NCI-H345 (cell line): ENCODE data around the gene MAP2K3.
"Not testable (repeated sequence)": the region's sequence is repeated elsewhere in the genome, so short reads cannot be mapped to it uniquely, and the experiment has no call there.

Source experiments
- DNase-seq: peaks from one replicate; lab custom pipeline; 2025; lab: John Stamatoyannopoulos, UW

MAP2K3 gene

DNA sequence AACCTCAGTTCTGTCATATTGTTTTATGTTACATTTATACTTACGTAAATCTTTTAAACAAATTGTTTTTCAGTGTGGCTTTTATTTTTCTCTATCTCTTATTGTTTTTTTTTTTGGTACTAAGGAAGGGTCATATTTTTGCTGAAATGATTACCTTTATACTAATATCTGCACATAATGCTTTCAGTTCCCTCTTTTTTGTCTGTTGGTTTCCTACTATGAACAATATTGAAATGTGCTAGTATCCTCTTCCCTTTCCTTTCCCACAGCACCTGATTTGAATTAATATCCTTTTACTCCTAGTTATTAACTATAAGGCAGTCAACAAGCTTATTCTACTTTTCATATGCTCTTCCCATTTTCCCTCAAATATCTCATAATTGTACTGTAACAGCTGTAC, 43.4 kb downstream of the MAP2K3 start:
- DNase-seq: not testable (repeated sequence)

DNA sequence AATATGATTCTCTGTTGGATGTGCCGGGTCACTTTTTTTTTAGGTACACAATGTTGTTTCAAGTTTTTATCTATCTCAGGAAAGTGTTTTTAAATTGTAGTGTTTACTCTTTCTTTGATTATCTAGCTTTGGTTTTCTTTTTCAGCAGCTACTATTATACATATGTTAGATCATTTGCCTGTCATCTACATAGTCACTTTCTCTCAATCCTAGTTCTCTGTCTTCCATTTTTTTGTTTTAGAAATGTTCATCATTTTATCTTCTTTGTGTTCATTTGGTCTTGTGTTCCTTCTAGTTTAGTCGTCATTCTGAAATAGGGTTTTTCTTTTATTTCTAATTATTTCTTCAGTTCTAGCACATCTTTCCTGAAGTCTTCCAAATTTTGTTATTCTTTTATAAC, 44.3 kb downstream of the MAP2K3 start:
- not testable (repeated sequence) for DNase-seq

DNA sequence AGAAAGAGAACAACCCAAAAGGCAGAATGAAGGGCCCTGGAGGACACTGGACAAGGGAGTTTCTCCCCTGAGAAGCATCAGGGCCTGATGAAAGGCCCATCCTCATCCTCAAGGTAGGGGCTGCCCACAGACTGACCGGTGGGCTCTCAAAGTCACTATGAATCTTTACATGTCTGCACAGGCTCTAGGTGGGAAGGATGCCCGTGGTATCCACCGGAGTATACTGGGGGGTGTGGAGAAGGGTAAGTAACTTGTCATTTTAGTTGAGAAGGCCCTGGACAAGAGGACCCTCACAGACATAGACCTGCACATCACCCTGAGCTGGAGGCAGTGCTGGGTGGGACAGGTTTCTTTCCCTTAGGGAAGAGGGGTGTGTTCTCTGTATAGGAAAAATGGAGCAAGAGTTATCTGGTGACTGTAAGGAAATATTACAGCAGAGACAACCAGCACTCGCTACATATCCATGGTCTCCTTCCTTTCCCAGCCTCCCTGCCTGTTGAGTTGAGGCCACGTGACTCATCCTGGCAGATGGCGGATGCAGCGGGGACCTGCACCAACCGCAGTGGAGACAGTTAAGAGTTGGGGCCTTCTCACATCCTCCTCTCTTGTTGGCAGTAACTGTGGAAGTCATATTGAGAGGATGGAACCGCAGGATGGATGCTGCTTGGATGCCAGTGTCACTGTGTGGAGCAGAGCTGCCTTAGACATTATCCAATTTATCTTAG, 46.1 kb downstream of the MAP2K3 start:
- DNase-seq: no peak

DNA sequence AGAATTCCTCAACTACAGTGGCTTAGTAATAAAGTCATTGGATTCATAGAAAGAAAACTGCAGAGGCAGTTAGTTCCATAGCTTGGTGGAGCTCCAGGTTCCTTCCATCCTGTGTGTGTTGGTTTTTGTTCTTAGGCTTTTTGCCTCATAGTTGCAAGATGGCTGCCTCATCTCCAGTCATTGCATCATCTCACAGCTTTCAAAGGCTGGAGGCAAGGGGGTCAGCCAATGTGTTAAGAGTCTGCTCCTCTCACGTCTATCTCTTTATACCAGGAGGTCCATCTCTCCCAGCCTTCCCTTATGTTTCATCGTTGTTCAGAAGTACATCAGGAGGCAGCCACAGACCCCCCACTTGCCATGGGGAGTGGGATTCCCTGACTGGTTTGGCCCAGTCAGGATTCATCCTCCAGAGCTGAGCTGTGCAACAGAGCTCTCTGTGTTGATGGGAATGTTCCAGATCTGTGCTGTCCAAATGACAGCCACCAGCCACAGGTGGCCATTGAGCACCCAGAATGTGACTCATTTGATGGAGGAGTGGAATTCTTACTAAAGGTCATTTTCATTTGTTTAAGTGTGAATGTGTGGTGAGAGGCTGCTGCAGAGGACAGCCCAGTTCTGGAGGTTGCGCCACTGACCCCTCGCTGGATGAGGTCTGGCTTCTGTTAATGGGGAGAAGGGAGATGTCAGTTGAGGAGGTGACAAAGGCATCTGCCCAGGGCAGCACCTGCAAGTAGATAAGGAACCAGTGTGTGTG, 52.2 kb downstream of the MAP2K3 start:
- DNase-seq: not testable (repeated sequence)

DNA sequence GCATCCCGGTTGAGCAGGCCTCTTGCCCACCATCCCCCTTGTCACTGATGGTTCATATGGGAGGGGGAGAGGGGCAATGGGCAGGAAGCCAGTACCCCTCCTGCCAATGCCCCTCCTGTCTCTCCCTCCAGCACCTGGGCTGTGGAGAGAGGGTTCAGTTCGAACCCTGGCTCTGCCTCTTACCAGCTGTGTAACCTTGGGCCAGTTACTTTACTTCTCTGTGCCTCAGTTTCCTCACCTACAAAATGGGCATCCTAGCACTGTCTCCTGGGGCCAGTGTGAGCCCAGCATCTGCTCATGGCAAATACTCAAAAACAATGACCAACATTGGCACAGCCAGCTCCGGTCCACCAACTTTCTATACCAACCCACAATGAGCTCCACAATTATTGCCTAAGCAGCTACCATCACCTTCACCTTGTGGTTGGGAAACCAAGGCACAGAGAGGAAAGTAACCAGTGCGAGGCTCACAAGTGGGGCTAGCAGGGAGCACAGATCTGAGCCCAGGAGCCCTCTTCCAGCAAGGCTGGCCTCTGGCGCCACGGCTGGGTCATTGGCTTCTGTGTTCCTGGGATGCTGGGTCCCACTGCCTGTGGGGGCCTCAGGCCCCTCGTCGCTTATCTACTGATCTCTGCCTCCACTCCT, 53.6 kb downstream of the MAP2K3 start:
- DNase-seq: not testable (repeated sequence)

DNA sequence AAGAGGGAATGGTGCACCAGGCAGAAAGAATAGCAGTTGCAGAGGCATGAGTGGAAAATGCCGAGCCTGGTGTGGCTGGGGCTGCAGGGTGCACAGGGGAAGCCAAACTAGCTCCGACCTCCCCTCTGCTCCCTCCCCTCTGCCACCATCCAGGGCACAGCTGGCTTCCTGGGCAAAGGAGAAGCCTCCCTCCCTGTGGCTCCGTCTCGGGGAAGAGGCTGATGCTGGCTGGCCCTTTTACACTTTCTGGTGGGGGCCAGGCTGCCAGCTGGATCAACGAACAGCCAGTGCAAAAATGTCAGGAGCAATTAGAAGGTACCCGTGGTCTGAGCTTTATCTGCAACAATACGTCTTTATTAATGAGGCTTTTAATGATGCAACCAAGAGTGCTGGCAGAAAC, 54.5 kb downstream of the MAP2K3 start:
- DNase-seq: no peak

DNA sequence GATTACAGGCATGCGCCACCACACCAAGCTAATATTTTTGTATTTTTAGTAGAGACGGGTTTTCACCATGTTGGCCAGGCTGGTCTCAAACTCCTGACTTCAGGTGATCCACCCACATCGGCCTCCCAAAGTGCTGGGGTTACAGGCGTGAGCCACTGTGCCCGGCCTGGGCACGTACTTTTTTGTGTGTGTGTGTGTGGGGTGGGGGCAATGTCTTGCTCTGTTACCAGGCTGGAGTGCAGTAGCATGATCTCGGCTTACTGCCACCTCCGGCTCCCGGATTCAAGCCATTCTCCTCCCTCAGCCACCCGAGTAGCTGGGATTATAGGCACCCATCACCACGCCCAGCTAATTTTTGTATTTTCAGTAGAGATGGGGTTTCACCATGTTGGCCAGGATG, 55.1 kb downstream of the MAP2K3 start:
- DNase-seq: not testable (repeated sequence)

DNA sequence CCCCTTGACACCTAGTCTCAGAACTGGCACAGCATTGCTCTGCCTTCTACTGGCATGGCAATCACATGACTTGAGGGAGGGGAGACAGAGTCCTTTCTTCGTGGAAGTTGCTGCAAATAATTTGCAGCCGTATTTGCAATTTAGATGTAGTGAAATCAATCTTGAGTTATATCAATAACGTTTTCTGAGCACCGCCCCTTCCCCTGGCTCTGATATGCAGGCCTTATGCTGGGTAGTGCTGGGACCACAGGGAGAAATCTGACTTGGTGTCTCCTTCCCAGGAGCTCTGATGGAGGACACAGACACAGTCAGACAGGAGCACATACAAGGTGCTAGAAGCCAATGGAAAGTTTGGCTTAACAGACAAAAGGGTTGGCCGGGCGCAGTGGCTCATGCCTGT, 55.9 kb downstream of the MAP2K3 start:
- not testable (repeated sequence) for DNase-seq

DNA sequence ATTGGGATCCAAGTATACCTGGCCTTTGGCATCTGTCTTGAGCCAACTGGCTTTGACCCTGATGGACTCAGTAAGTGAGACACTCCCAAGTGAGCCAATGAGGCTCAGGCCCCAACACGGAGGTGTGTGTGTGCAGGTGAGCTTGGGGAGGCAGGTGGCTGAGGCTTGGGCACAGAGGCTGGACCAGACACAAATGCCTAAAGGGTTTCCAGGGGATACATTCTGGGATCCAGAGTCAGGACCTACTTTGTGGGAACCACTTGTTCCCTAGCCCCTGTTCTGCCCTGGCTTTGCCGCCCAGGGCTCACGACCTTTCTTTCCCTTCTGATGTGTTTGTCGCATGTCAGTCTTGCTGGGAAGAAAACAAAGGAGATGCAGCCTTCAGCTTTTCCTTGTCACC, 56.8 kb downstream of the MAP2K3 start:
- not testable (repeated sequence) for DNase-seq

DNA sequence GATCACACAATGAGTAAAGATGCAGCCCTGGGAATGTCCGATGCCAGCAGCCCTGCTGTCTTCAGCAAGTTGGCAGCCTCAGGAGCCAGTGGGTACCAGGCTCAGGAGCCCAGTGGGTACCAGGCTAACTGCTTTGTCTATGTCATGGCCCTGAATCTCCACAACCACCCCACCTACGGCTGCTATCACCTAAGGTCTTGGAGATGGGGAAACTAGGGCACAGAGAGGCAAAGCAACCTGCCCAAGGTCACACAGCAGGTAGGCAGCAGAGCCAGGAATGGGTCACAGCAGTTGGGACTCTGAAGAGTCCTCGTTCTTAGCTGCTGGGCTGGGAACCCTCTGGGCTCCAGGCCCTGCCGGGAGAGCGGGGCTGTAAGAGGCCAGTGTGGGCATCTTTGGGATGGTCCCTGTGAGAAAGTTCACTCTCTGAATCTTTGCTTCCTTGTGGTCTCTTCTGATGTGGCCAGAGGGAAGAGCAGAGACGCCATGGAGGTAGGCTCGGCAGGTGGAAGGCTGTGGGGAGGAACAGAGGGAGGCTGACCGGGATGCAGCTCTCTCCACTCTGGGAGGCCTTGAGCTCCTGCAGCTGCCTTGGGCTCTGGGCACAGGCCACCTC, 57.5 kb downstream of the MAP2K3 start:
- DNase-seq: not testable (repeated sequence)

DNA sequence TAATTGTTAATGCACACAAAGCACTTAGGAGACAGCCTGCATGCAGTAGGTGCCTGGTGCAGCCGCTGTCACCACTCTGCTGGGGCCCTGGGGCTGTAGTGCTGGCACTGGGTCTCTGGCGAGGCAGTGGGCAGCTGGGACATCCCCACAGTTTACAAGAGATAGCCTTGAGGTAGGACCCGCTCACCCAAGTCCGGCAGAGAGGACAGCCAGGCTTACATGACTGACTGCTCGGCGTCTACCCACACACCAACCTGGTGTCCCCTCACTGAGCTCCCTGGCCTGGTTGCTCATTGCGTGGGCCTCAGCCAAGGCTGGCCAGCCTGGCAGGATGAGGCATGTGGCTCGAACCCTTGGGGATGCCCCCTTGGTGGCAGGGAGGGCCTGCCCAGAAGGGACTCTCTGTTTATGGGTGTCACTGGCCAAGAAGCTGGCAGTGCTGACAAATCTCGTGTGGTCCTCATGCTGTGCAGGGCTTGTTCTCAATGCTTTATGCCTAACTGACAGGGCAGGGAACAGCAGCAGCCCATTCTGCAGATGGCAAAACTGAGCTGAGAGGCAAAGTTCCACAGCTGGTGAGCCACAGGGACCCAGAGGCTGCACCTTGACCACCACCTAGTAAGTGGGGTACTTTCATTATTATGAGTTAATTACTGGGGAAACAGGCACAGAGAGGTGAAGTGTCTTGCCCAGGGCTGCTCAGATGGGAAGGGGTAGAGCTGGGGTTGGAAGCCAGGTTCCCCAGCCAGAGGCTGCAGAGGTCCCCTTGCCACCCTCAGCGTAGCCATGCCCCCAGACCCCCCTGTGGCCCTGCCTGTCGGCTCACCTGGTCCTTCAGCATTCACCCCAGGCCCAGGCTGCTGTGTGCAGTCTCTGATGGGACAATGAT, 58.8 kb downstream of the MAP2K3 start:
- DNase-seq: not testable (repeated sequence)

DNA sequence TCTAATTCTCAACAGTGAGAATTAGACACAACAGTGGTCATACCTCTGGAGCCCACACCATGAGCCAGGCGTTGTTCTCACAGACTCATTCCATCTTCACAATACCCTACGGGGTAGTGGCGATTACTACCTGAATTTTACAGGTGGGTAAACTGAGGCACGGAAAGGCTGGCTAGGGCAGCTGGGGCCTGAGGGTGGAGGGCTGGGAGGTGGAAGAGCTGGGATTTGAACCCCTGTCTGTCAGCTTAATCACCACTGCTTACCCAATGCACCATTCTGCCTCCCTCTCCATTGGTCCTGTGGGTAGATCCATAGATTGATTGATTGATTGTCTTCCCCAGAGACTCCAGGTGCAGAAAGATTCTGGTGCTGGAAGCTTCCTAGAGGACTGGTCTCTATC, 60.3 kb downstream of the MAP2K3 start:
- not testable (repeated sequence) for DNase-seq

DNA sequence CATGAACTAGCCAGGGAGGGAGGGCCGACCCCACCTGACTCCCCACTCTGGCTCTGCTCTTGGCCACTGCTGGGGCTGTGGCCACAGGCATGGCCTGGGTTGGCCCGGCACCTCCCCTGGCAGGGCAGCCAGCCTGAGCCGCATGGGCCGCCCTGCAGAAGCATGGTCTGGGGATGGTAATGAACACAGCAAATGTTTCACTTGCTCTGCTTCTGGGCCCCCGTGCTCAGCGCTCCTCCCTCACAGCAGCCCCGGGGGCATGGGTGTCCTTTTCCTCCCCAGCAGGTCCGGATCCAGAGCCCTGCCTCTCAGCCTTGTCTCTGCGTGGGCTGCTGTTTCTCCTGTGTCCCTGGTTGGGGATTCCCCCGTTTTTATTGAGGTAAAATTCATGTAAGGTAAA, 60.7 kb downstream of the MAP2K3 start:
- DNase-seq: no peak

DNA sequence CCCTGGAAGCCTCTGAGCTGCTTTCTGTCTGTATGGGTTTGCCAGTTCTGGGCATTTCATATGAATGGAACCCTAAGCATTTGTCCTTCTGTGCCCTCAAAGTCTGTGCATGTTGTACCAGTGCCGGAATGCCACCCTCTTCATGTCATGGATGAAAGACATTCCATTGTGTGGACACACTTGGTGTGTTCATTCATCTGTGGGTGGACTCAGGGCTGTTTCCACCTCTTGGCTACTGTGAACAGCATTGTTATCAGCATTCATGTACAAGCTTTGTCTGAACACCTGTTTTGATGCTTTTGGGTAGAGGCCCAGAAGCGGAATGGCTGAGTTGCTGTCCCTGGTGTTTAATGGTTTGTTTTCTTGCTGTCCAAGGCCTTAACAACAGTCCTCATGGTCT, 61.6 kb downstream of the MAP2K3 start:
- not testable (repeated sequence) for DNase-seq

DNA sequence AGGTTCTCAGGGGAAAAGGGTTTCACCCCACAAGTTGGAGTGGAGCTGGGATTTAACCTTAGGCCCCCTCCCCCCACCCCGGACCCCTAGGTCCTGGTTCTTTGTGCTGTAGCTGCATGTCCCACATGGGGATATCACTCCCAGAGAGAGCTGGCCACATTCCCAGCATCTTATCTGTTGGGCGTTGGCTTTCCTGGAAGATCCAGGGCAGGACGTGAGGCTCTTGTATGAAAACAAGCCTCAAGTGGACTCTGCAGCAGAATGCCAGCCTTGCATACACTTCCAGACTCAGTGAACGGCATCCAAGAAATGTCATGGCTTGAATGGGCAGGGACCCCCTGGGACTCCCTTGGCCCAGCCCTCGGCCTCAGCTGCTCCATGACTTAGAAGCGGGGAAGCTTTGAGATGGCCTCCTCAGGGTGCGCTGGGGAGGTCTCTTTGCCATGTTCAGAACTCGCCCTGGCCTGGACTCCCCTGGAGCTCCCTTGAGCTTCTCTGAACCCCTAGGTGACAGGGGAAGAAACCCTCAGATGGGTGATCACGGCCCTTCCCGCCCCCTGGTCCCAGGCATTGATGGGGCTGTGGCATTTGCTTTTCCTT, 62.2 kb downstream of the MAP2K3 start:
- not testable (repeated sequence) for DNase-seq

DNA sequence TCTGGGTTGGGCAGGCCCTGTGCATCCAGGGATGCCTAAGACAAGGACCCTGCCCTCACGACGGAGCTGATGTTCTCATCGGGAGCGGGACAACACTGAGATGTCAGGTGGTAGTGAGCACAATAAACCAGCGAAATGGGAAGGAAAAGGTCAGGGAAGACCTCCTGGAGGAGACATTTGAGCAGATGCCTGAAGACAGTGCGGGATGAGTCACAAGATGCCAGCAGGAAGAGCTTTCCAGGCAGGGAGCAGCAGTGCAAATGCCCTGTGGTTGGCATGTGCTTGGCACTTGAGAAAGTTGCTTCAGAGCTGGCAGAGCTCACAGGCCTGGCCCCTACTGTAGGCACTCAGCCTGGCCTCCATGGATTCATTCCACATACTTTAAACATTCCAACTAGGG, 63.1 kb downstream of the MAP2K3 start:
- not testable (repeated sequence) for DNase-seq

DNA sequence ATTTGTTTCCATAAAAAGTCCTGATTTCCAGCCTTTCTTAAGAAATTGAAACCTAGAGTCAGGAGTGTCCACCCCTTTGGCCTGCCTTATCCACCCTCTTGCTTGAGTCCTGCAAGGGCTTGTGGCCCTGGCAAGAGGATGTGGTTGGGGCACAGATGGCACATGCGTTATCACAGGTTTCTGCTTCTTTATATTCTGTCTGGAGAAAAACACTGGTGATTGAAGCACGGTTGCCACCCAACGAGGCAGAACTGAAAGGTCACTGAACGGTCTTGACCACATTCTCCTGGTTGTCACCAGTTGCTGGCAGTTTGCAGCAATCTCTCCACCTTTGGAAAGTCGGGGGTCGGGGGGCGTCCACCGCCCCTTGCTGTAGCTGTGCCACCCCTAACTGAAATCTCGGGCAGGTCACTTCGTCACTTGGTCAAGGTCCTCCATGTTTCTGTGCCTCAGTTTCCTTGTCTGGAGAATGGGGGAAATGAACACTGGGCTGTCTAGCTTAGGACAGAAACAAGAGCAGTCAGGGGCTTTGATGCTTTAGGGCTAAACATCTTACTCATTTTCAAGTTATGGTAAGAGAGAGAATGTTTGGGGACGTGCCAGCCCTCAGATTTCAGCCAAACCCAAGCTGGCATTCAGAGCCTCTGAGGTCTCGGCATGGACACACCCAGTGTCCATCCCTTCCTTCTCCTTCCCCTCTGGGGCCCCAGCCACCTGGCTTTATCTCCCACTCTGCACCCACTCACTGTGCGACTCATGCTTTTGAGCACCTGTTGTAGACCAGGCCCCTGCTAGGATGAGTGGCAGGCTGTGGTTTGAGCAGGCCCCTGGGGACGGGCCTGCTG, 63.8 kb downstream of the MAP2K3 start:
- not testable (repeated sequence) for DNase-seq

DNA sequence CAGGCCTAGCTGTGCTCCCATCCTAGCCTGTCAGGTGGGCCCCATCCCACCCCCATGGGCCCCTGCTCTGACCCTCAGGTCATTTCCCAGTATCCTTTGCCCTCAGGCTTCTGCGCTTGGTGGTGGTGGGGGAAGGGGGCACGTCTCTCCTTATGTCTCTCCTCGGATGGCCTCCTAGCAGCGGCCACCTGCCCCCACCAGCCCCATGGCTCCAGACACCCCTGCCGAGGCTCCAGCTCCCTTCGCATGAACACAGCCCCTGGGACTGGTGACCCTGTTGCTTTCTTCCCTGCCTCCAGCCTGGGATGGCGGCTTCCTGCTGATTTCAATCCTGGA, 64.4 kb downstream of the MAP2K3 start:
- DNase-seq: not testable (repeated sequence)

DNA sequence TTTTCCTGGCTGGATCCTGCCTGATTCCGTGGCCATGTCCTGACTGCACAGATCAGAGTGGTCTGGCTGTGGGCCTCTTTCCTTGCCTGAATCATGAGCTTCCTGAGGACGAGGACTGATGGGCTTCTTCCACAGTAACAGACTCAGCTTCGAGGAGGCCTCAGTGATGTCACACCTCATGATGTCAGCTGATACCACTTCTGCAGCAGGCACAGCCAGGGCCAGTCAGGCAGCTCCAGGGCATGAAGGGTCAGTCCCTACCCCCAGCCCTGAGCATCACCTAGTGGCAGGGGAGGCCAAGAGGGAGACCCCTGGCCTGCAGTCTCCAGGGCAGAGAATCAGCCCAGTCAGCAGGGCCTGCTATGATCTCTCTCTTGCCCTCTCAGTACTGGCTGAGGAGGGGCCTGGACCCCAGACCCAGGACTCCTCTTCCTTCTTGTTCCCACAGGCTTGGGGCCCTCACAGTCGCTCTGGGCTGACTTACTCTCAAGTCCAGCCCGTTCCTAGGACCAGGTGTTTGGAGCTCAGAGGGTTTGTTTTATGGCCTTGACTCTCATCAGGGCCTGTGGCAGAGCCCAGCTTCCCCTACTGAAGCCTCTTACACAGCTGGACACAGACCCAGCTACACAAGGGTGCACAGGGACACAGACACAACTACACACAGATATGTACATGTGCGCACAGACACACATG, 65.0 kb downstream of the MAP2K3 start:
- DNase-seq: not testable (repeated sequence)

DNA sequence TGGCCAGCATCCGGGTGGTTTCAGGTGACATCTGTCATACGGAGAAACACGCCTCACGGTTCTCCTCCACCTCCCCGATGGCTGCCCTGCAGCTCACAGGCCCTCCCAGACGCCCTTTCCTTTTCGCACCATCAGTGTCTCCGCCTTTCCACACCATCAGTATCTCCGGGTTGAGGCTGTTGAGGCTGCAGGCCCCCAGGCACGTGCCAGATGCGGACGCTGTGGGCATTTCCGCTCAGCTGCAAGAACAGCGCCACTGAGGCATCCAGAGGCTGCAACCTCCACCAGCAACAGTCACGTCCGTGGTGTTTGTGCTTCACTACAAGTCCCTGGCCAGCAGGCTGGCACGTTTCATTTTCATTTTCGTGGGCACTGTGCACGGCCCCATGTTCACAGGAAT, 66.0 kb downstream of the MAP2K3 start:
- DNase-seq: not testable (repeated sequence)
